Measurements from ENCODE around the gene DCBLD1.
"Not testable (repeated sequence)": the region's sequence is repeated elsewhere in the genome, so short reads cannot be mapped to it uniquely, and the experiment has no call there.

DCBLD1 gene

GRCh38 chr6:117463762-117464665 lies 18.5 kb upstream of the DCBLD1 start:
- Mint-ChIP-seq H3K36me3 (no peaks in the 10 kb centered on the region), H3K4me3 (no peak overlapping the region), H3K4me1 (peaks cover 9% of the 10 kb centered on the region), H3K27ac (peak overlapping the region; percentile 43), H3K27me3 (peaks cover 5% of the 10 kb centered on the region), H3K9me3 (no peaks in the 10 kb centered on the region)

- no peak overlapping the region for H3K4me3 Mint-ChIP-seq
- H3K27ac Mint-ChIP-seq: no peak overlapping the region
- peaks cover 13% of the 10 kb centered on the region for H3K4me1 Mint-ChIP-seq
- peaks cover 5% of the 10 kb centered on the region for H3K27me3 Mint-ChIP-seq
- H3K36me3 Mint-ChIP-seq: no peaks in the 10 kb centered on the region
- no peaks in the 10 kb centered on the region for H3K9me3 Mint-ChIP-seq
Measured at GRCh38 chr6:117464700-117465099, 17.8 kb upstream of the DCBLD1 start.

- H3K4me1 Mint-ChIP-seq: peaks cover 13% of the 10 kb centered on the region
- H3K4me3 Mint-ChIP-seq: no peak overlapping the region
- H3K27ac Mint-ChIP-seq: no peak overlapping the region
- H3K36me3 Mint-ChIP-seq: no peaks in the 10 kb centered on the region
- peaks cover 5% of the 10 kb centered on the region for H3K27me3 Mint-ChIP-seq
- H3K9me3 Mint-ChIP-seq: no peaks in the 10 kb centered on the region
Measured at GRCh38 chr6:117465691-117466090, 16.8 kb upstream of the DCBLD1 start.

GRCh38 chr6:117467876-117468275 lies 14.6 kb upstream of the DCBLD1 start:
- Mint-ChIP-seq H3K4me3 (no peak overlapping the region), H3K27ac (no peak overlapping the region), H3K9me3 (no peaks in the 10 kb centered on the region), H3K36me3 (no peaks in the 10 kb centered on the region), H3K4me1 (peaks cover 13% of the 10 kb centered on the region), H3K27me3 (peaks cover 10% of the 10 kb centered on the region)

GRCh38 chr6:117468527-117468926 lies 13.9 kb upstream of the DCBLD1 start:
- not testable (repeated sequence) for H3K4me3 Mint-ChIP-seq, H3K27ac Mint-ChIP-seq, H3K9me3 Mint-ChIP-seq, H3K36me3 Mint-ChIP-seq
- H3K27me3 Mint-ChIP-seq: peaks cover 10% of the 10 kb centered on the region
- peaks cover 13% of the 10 kb centered on the region for H3K4me1 Mint-ChIP-seq

- Mint-ChIP-seq H3K27ac (no peak overlapping the region), H3K27me3 (peaks cover 17% of the 10 kb centered on the region), H3K4me1 (peaks cover 7% of the 10 kb centered on the region), H3K4me3 (no peak overlapping the region), H3K36me3 (no peaks in the 10 kb centered on the region), H3K9me3 (no peaks in the 10 kb centered on the region)
Measured at GRCh38 chr6:117469356-117469755, 13.1 kb upstream of the DCBLD1 start.

DNA sequence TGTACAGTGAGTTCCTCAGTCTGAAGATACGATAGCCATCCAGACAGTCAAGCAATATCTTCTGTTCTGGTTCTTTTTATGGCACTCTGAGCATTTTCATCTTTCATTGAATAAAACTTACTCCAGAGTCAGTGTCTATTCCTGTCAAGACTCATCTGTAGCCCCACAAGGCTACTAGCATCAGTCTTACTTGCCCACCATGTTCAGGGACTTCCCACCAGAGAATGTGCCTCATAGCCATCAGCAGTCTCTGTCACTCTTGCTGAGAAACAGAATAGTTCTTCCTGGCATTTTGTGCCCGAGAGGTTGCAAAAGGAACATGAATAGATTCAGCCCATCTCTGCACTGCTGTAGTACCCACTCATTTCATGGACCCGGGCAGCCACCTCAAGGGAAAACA lies 12.7 kb upstream of the DCBLD1 start:
- no peak overlapping the region for H3K4me3 Mint-ChIP-seq
- H3K4me1 Mint-ChIP-seq: peaks cover 4% of the 10 kb centered on the region
- no peak overlapping the region for H3K27ac Mint-ChIP-seq
- no peaks in the 10 kb centered on the region for H3K9me3 Mint-ChIP-seq
- H3K27me3 Mint-ChIP-seq: peaks cover 17% of the 10 kb centered on the region
- H3K36me3 Mint-ChIP-seq: no peaks in the 10 kb centered on the region

GRCh38 chr6:117472667-117473066 lies 9.8 kb upstream of the DCBLD1 start:
- Mint-ChIP-seq H3K27ac (no peak overlapping the region), H3K36me3 (no peaks in the 10 kb centered on the region), H3K9me3 (no peaks in the 10 kb centered on the region), H3K27me3 (peaks cover 16% of the 10 kb centered on the region), H3K4me3 (no peak overlapping the region), H3K4me1 (peaks cover 4% of the 10 kb centered on the region)

DNA sequence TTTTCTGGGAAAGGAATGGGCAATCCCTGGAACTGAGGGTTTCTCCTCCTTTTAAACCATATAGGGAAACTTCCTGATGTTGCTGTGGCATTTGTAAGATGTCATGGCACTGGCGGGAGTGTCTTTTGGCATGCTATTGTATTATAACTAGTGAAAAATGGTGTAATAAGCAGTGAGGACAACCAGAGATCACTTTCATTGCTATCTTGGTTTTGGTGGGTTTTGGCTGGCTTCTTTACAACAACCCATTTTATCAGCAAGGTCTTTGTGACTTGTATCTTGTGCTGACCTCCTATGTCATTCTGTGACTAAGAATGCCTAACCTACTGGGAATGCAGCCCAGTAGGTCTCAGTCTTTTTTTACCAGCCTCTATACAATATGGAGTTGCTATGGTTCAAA lies 9.1 kb upstream of the DCBLD1 start:
- no peaks in the 10 kb centered on the region for H3K9me3 Mint-ChIP-seq
- H3K36me3 Mint-ChIP-seq: no peaks in the 10 kb centered on the region
- H3K4me3 Mint-ChIP-seq: no peak overlapping the region
- peaks cover 4% of the 10 kb centered on the region for H3K4me1 Mint-ChIP-seq
- H3K27me3 Mint-ChIP-seq: peaks cover 15% of the 10 kb centered on the region
- H3K27ac Mint-ChIP-seq: no peak overlapping the region

GRCh38 chr6:117477988-117478852 lies 4.3 kb upstream of the DCBLD1 start:
- Mint-ChIP-seq H3K27me3 (peaks cover 28% of the 10 kb centered on the region), H3K36me3 (no peaks in the 10 kb centered on the region), H3K27ac (no peak overlapping the region), H3K4me3 (no peak overlapping the region), H3K9me3 (no peaks in the 10 kb centered on the region), H3K4me1 (peaks cover 11% of the 10 kb centered on the region)

DNA sequence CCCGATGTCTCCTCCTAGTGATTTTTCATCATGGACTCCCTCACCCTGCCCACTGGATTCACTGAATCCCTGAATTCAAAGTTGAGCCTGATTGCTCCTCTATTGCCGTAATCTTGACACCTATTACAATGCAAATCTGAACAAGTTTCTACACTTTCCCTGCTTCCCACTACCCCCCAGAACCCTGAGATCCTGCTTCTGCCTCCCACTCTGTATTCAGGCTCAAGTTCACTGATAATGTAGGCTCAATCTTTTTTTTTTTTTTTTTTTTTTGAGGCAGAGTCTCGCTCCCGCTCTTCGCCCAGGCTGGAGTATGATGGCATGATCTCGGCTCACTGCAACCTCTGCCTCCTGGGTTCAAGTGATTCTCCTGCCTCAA lies 3.6 kb upstream of the DCBLD1 start:
- Mint-ChIP-seq H3K27me3 (peaks cover 30% of the 10 kb centered on the region), H3K36me3 (no peaks in the 10 kb centered on the region), H3K9me3 (no peaks in the 10 kb centered on the region), H3K4me3 (no peak overlapping the region), H3K27ac (no peak overlapping the region), H3K4me1 (peaks cover 15% of the 10 kb centered on the region)

DNA sequence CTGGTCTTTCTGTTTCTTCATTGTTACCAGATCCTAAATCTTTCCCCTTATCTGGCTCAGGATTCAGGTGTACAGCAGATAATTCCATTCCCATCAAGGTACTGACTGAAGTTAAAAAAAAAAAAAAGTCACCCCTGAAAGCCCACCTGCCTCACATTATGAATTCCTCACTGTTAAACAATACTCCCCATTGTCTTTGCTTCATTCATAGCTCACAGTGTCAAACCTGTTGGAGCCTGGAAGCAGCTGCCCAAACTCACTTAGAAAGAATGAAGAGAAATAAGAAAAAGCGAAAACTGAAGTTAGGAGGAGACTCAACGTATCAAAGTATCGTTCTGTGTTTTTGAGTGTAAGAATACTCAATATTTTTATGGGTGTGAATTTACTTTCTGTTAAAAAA lies 1.8 kb upstream of the DCBLD1 start:
- H3K4me3 Mint-ChIP-seq: no peak overlapping the region
- peaks cover 32% of the 10 kb centered on the region for H3K27me3 Mint-ChIP-seq
- H3K27ac Mint-ChIP-seq: no peak overlapping the region

GRCh38 chr6:117481278-117481925 lies 1.1 kb upstream of the DCBLD1 start:
- H3K27ac Mint-ChIP-seq: no peak overlapping the region
- peaks cover 15% of the 10 kb centered on the region for H3K4me1 Mint-ChIP-seq
- peak overlapping the region; percentile 83 for H3K4me3 Mint-ChIP-seq
- H3K27me3 Mint-ChIP-seq: peaks cover 33% of the 10 kb centered on the region
- peaks cover under 1% of the 10 kb centered on the region for H3K36me3 Mint-ChIP-seq
- H3K9me3 Mint-ChIP-seq: no peaks in the 10 kb centered on the region

More for the DNA sequence above, 1.8 kb upstream of the DCBLD1 start:
- no peaks in the 10 kb centered on the region for H3K9me3 Mint-ChIP-seq
- H3K4me1 Mint-ChIP-seq: peaks cover 15% of the 10 kb centered on the region
- H3K36me3 Mint-ChIP-seq: no peaks in the 10 kb centered on the region

DNA sequence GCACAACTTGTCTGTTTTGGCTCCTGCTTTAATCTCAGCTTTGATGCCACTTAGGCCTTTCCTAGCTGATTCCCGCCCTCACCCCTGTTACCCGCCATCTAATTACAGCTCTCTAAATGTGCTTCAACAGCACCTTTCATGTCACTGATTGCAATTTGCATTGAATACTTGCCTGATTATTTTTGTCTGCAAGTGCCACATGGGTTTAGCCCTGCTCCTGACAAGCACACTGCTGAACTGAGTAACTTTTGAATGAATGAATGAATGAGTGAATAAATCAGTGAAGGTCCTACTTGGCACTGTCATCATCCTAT lies 591 bp upstream of the DCBLD1 start:
- peaks cover 2% of the 10 kb centered on the region for H3K36me3 Mint-ChIP-seq
- H3K9me3 Mint-ChIP-seq: no peaks in the 10 kb centered on the region

GRCh38 chr6:117483004-117483644 lies 650 bp downstream of the DCBLD1 start:
- H3K27ac Mint-ChIP-seq: no peak overlapping the region
- peaks cover 15% of the 10 kb centered on the region for H3K4me1 Mint-ChIP-seq
- H3K9me3 Mint-ChIP-seq: no peaks in the 10 kb centered on the region
- peaks cover 2% of the 10 kb centered on the region for H3K36me3 Mint-ChIP-seq
- H3K4me3 Mint-ChIP-seq: peak overlapping the region; percentile 96
- H3K27me3 Mint-ChIP-seq: peaks cover 38% of the 10 kb centered on the region

More for the DNA sequence above, 591 bp upstream of the DCBLD1 start:
- H3K4me3 Mint-ChIP-seq: peak overlapping the region; percentile 83
- peaks cover 15% of the 10 kb centered on the region for H3K4me1 Mint-ChIP-seq
- H3K27me3 Mint-ChIP-seq: peaks cover 34% of the 10 kb centered on the region
- H3K27ac Mint-ChIP-seq: no peak overlapping the region
